ENCODE data around the gene GRAMD2B. TPM values are rescaled to one million over a fixed set of nuclear protein-coding genes. Genes with fewer than 3 reads are reported as not detected.
A peak's percentile ranks its signal among the peaks of the same experiment; 100 is the strongest.

GRAMD2B gene
- total RNA-seq, 1 experiment from 2014 or later, result 11.1 TPM

- Mint-ChIP-seq H3K4me3 (ENCODE audit: unreplicated experiment) (no peak overlapping the region), H3K36me3 (ENCODE audit: insufficient read depth, unreplicated experiment) (peaks cover 80% of the 10 kb centered on the region), H3K27me3 (ENCODE audit: insufficient read depth, unreplicated experiment) (no peaks in the 10 kb centered on the region), H3K4me1 (ENCODE audit: insufficient read depth, unreplicated experiment) (no peaks in the 10 kb centered on the region), H3K9me3 (ENCODE audit: unreplicated experiment) (no peaks in the 10 kb centered on the region), H3K27ac (ENCODE audit: low read depth, unreplicated experiment) (peak overlapping the region; percentile 57)
- ChIA-PET POLR2A (interaction anchor here (1.0 kb wide), 1 partner anchor 124 kb away, joined by 3 read pairs; no protein-coding TSS in a partner anchor), CTCF (interaction anchor here (1.2 kb wide), 1 partner anchor 129 kb away, joined by 4 read pairs; no protein-coding TSS in a partner anchor)
- DNase-seq (ENCODE audit: unreplicated experiment), result peak; percentile 35
- TF ChIP-seq CTCF (IDR thresholded peaks at IDR 0.05; ENCODE audit: unreplicated experiment), result no peak
- no TSS peak for BruUV-seq (replicated peaks)
- intact Hi-C loops (cut with micrococcal nuclease), result no loop called here
Observed at GRCh38 chr5:126483156-126483555, 59.9 kb downstream of the GRAMD2B start.

- no peak overlapping the region for H3K27ac Mint-ChIP-seq (ENCODE audit: low read depth, unreplicated experiment)
- no peak for DNase-seq (ENCODE audit: unreplicated experiment)
- H3K27me3 Mint-ChIP-seq (ENCODE audit: insufficient read depth, unreplicated experiment), result no peaks in the 10 kb centered on the region
- H3K4me1 Mint-ChIP-seq (ENCODE audit: insufficient read depth, unreplicated experiment), result no peaks in the 10 kb centered on the region
- no peaks in the 10 kb centered on the region for H3K9me3 Mint-ChIP-seq (ENCODE audit: unreplicated experiment)
- intact Hi-C loops (cut with micrococcal nuclease), result no loop called here
- ChIA-PET POLR2A (interaction anchor here (0.7 kb wide), 1 partner anchor 451 kb away, joined by 3 read pairs; no protein-coding TSS in a partner anchor), CTCF (interaction anchor here (1.2 kb wide), 1 partner anchor 130 kb away, joined by 4 read pairs; no protein-coding TSS in a partner anchor)
- BruUV-seq (replicated peaks), result no TSS peak
- no peak for TF ChIP-seq CTCF (IDR thresholded peaks at IDR 0.05; ENCODE audit: unreplicated experiment)
- H3K36me3 Mint-ChIP-seq (ENCODE audit: insufficient read depth, unreplicated experiment), result peaks cover 89% of the 10 kb centered on the region
- H3K4me3 Mint-ChIP-seq (ENCODE audit: unreplicated experiment), result no peak overlapping the region
Observed at GRCh38 chr5:126484253-126484652, 61.0 kb downstream of the GRAMD2B start.

GRCh38 chr5:126486332-126486731 lies 63.1 kb downstream of the GRAMD2B start:
- peaks cover 91% of the 10 kb centered on the region for H3K36me3 Mint-ChIP-seq (ENCODE audit: insufficient read depth, unreplicated experiment)
- H3K27me3 Mint-ChIP-seq (ENCODE audit: insufficient read depth, unreplicated experiment), result no peaks in the 10 kb centered on the region
- ChIA-PET CTCF (interaction anchor here (1.5 kb wide), 1 partner anchor 133 kb away, joined by 3 read pairs; no protein-coding TSS in a partner anchor), POLR2A (interaction anchor here (0.6 kb wide), 1 partner anchor 63 kb away, joined by 3 read pairs; the partner anchor contains the start of gene GRAMD2B)
- TF ChIP-seq CTCF (IDR thresholded peaks at IDR 0.05; ENCODE audit: unreplicated experiment), result no peak
- no peak overlapping the region for H3K4me3 Mint-ChIP-seq (ENCODE audit: unreplicated experiment)
- no peak overlapping the region for H3K27ac Mint-ChIP-seq (ENCODE audit: low read depth, unreplicated experiment)
- intact Hi-C loops (cut with micrococcal nuclease), result no loop called here
- no TSS peak for BruUV-seq (replicated peaks)
- no peak for DNase-seq (ENCODE audit: unreplicated experiment)
- H3K4me1 Mint-ChIP-seq (ENCODE audit: insufficient read depth, unreplicated experiment), result no peaks in the 10 kb centered on the region
- H3K9me3 Mint-ChIP-seq (ENCODE audit: unreplicated experiment), result no peaks in the 10 kb centered on the region

GRCh38 chr5:126487596-126487995 lies 64.4 kb downstream of the GRAMD2B start:
- Mint-ChIP-seq H3K4me3 (ENCODE audit: unreplicated experiment) (no peak overlapping the region), H3K27ac (ENCODE audit: low read depth, unreplicated experiment) (no peak overlapping the region), H3K36me3 (ENCODE audit: insufficient read depth, unreplicated experiment) (peaks cover 91% of the 10 kb centered on the region), H3K4me1 (ENCODE audit: insufficient read depth, unreplicated experiment) (no peaks in the 10 kb centered on the region), H3K27me3 (ENCODE audit: insufficient read depth, unreplicated experiment) (no peaks in the 10 kb centered on the region), H3K9me3 (ENCODE audit: unreplicated experiment) (no peaks in the 10 kb centered on the region)
- ChIA-PET CTCF (interaction anchor here (0.7 to 2.3 kb wide), 4 partner anchors 13 to 134 kb away, joined by 3 to 7 read pairs (median 3); no protein-coding TSS in a partner anchor), POLR2A (no interaction called here)
- BruUV-seq (replicated peaks), result no TSS peak
- DNase-seq (ENCODE audit: unreplicated experiment), result no peak
- intact Hi-C loops (cut with micrococcal nuclease), result no loop called here
- no peak for TF ChIP-seq CTCF (IDR thresholded peaks at IDR 0.05; ENCODE audit: unreplicated experiment)
